ENCODE data around the gene AMMECR1.

DNA sequence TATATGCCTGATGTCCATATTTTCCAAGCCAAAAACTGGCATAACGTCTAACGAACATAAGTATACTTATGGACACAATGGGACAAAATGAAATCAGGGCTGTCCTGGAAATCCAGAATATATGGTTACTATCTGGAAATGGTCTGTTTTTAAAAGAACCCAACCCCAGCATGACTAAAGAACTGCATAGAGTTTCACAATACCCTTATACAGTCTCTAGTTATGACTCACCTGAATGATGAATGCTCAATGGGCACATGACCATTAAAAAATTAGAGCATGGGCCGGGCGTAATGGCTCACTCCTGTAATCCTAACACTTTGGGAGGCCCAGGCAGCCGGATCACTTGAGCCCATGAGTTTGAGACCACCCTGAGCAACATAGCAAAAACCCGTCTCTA lies 31.8 kb downstream of the AMMECR1 start:
- TF ChIP-seq, protein P1, sequence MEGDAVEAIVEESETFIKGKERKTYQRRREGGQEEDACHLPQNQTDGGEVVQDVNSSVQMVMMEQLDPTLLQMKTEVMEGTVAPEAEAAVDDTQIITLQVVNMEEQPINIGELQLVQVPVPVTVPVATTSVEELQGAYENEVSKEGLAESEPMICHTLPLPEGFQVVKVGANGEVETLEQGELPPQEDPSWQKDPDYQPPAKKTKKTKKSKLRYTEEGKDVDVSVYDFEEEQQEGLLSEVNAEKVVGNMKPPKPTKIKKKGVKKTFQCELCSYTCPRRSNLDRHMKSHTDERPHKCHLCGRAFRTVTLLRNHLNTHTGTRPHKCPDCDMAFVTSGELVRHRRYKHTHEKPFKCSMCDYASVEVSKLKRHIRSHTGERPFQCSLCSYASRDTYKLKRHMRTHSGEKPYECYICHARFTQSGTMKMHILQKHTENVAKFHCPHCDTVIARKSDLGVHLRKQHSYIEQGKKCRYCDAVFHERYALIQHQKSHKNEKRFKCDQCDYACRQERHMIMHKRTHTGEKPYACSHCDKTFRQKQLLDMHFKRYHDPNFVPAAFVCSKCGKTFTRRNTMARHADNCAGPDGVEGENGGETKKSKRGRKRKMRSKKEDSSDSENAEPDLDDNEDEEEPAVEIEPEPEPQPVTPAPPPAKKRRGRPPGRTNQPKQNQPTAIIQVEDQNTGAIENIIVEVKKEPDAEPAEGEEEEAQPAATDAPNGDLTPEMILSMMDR (IDR thresholded peaks at IDR 0.05; ENCODE audit: low read length) = no peak
- TF ChIP-seq EZH2 (IDR thresholded peaks at IDR 0.05; ENCODE audit: borderline replicate concordance, low read length) = no peak
